T-helper 1 cell treated with Interleukin-12 subunit alpha and Interleukin-12 subunit beta and Interleukin-4 antibody, amounts not matched to agents 30 ng/mL and 1 ng/mL, for 36 hours (primary cell): ENCODE data around the gene ACKR3. TPM values are rescaled to one million over a fixed set of nuclear protein-coding genes. Genes with fewer than 3 reads are reported as not detected.

Experiments
- intact Hi-C: fragments of 100-400 bp; cut with micrococcal nuclease; formaldehyde crosslinking; loops from one replicate; pipeline ENCODE4 v1.15.1; 2024
- total RNA-seq: library from RNA; stranded (reverse); gene quantifications from 2 replicates; pipeline ENCODE4 v1.2.3, GENCODE V29; 2022

Gene ACKR3
- total RNA-seq, 1 donor from 2014 or later, result 3.0 TPM

DNA sequence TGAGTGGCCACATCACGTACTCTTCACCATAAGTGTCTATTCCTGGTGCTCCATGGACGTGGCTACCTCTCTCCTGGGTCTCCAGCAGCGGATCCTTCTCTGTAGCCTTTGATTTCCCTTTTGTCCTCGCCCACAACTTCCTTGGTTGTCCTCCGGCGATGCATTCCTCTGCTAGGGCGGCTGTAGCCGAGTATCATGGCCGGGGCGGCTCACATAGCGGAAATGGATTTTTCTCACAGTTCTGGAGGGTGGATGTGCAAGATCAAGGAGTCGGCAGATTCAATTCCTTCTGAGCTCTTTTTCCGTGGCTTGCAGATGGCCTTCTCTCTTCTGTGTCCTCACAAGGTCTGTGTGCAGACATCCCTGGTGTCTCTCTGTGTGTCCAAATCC is 35.7 kb downstream of the ACKR3 start:
- intact Hi-C loops, result no loop called here

DNA sequence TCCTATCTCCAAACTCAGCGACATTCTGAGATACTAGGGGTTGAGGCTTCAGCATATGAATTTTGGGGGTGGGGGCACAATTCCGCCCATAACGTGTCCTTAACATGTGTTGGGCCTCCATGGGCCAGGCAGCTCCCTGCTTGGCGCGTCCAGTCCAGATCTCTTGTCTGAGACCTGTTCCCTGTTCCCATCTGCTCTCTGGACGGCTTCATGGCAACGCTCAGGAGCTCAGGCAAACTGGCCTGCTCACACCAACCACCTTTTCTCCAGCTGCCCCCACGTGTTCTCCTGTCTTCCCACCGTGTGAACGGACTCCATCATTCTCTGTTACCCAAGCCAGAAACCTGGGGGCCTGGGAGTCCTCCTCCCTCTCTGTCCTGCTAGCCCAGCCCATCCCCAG is 36.4 kb downstream of the ACKR3 start:
- intact Hi-C loops, result no loop called here

DNA sequence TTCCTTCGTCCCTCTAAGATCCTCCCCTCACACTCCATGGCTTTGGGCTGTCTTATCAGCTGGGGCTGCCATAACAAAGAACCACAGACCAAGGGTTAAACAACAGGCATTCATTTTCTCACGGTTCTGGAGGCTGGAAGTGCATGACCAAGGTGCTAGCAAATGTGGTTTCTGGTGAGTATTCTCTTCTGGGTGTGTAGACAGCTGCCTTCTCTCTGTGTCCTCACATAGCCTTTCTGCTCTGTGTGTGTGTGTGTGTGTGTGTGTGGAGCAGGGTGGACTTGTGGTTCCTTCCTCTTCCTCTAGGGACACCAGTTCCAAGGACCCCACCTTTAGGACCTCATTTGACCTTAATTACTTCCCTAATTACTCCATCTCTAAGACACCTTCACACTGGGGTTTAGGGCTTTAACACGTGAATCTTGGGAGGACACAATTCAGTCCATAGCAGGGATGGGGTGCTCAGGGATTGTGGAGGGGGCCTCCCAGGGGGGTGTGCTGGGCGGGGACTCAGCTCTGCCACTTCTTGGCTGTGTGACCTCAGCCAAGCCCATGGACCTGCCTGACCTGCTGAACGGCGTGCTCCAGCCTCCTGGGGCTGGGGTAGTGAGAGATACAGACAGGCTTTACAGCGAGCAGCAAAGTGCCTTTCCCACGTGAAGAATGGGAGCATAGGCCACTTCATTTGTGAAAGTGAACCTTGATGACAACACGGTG is 38.0 kb downstream of the ACKR3 start:
- intact Hi-C loops, result no loop called here

DNA sequence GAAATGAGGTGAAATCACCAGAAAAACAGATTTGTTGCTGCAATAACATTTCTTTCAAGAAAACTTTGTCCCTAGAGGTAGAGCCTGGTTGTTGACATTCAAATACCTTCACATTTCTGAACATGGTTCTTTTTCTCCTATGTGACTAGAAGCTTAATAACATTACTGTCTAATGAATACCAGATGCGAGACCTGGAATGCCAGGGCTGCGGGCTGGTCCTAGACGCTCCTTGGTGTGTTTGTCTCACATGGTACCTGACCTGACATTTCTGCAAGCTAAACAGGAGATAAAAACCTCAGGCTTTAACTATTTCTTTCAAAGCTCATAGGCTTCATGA is 38.5 kb downstream of the ACKR3 start:
- intact Hi-C loops, result no loop called here

DNA sequence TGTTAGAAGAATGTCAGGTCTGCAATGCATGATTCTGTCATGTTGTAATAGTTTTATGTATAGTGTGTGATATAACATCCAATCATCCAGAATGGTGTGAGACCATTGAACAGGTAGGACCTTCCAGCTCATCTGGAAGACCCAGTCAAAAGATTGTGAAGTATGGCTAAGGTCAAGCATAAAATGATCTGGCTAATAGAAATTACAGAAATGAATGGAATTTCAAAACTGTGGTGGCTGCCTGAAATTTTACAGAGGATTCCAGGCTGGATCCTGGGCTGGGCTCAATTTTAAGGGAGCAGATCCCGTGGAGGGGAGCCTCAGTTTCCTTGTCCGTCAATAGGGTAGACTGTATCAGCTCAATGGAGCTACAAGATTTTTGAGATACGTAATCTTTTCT is 39.1 kb downstream of the ACKR3 start:
- intact Hi-C loops, result no loop called here

DNA sequence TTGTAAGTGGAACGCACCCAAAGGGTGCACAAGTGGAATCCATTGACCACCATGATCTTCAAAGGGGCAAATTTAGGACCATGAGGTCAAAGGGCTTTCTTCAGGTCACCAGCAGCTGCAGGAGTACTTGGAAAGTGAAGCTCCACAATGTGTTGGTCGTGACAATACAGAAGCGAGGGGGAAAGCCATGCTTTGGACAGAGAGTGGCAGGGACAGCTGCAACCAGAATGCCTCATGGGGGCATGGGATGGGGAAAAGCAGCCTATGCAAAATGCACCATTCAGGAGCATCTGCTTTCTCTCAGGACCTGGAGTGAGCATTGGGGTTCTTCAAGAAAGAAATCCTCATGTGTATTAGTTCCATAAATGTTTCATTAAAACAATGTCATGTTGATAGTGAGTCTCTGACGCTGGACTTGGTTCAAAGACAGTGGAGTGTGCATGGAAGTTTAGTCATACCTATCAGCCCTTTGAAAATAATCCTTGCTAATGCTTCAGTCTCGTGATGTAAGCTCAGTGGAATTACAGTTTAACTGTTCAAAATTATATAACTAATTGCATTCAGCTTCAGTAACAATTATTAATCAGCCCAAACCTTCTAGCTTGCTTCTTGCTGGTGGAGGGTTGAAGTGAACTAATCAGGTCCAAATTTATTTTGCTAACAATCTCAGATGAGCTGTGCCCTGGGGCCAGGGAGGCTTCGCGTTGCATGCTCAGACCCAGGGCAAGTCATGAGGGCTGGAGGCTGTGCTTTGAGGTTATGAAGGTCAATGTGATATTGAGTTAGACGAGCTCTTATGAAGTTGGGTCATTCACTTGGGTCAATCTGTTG is 41.6 kb downstream of the ACKR3 start:
- intact Hi-C loops, result no loop called here

DNA sequence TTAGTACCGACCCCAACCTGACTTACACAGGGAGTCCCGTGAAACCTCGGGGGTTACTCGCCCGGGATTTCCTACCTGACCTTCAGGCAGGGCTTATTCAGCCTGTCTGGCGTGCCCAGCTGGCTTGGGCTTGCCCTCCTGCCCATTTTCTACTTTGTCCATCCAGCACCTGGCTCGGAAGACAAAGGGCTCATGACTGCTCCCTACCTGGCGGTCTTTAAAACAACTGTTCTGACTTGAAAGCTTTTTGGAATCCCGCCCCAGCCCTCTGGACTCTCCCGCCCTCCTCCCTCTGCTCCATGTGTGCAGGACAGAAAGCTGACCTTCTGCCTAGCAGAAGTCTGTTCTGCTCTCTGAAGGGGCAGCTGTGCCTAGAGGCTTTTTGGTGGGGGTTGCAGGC is 43.1 kb downstream of the ACKR3 start:
- intact Hi-C loops, result no loop called here

DNA sequence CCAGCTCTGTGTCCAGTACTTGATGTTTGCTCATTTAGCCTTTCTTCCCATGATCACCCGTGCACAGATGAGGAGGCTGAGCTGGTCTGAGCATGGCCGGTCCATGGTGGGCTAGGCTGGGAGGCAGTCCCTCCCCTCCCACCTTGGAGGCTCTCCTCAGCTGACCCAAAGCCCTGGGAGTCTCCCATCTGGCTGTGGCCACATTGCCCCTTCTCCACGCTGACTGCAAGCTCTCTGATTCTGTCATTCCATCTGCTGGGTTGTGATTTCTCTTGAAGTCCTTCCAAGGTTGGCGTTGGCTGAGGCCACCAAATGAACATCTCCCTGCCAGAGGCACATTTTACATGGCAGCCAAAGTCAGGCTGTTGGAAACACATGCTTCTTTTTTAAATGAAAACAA is 44.0 kb downstream of the ACKR3 start:
- intact Hi-C loops, result no loop called here

DNA sequence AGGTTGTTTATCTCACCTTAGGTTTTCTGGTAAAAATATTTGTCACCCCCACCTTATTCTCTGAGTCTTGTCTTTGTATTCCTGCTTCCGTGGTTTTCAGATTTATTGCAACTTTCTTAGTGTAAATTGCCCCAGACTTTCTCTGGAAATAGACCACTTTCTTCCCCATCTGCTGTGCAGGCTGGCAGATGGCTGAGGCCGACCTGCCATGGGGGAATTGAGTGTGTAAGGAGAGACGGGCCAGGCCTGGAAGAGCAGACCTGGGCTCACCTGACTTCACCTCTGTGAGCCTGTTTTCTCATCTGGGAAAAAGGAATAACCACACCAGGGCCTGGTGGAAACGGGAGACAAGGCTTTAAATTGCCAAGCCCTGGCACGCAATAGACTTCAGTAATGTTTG is 44.9 kb downstream of the ACKR3 start:
- intact Hi-C loops, result no loop called here

- intact Hi-C loops, result no loop called here
Measured at GRCh38 chr2:236616031-236616430, 46.4 kb downstream of the ACKR3 start.

DNA sequence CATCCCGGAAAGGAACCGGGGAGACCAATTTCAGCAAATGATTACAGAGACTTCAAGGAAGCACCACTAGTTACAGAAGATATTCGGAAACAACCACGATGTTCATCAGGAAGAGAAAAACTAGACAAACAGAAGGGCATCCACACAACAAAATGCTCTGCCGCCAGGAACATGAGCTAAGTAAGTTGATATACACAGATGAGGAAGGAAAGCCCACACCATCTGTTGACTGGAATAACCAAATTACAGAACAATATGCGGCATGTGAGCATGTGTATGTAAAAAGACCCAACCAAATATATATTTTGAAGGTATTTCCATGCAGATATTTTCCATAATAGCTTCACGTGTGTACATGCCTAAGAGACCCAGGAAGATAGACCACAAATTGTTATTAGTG is 47.0 kb downstream of the ACKR3 start:
- intact Hi-C loops, result no loop called here

GRCh38 chr2:236617221-236617737 is 47.7 kb downstream of the ACKR3 start:
- intact Hi-C loops, result no loop called here

- intact Hi-C loops, result no loop called here
Measured at GRCh38 chr2:236617796-236618195, 48.2 kb downstream of the ACKR3 start.

- intact Hi-C loops, result no loop called here
Measured at GRCh38 chr2:236618370-236618769, 48.7 kb downstream of the ACKR3 start.

DNA sequence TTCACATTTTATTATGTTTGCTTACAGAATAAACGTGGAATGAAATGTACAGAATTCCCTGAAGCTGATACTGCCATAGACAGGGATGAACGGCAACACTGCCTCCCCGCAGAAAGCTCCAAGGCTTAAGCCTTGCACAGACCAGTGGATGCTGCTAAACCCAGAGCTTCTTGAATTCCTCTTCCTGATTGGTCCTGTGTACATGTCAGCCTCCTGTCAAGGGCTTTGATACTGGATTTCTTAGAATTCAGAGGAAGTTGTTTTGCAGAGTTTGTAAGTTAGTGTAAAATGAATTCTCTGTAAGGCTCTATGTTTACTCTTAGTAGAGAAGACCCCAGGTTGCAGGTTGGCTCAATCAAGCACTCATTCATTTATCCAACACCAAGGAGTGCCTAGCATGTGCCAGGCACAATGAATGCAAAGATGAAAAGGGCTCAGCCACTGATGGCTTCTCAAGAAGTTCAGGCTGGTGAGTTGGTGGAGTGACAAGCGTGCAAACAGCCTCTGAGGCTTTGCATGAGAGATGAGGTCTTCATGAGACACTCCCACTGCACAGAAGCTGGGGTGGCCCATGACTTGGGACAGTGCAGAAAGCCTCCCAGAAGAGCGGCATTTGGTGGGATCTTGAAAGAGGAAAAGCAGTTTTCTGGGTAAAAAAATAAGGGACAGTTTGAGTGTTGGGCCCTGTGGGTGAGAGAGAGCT is 50.4 kb downstream of the ACKR3 start:
- intact Hi-C loops, result no loop called here

DNA sequence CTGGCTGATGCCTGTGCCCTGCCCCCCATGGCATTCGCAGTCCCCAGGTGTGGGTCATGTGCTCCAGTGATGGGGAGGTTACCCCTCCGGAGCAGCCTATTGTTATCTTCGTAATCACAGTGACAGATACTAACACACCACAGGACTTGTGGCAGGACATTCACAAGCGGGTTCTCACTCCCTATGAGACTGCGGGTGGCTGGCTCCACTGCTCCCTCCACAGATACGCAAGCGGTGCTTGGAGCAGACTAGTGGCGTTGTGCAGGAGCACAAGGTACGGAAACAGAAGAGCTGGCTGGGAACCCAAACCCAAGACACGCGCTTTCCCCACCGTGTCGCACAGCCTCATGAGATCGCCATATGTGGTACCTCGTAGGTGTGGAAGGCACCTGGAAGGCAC is 52.2 kb downstream of the ACKR3 start:
- intact Hi-C loops, result no loop called here

DNA sequence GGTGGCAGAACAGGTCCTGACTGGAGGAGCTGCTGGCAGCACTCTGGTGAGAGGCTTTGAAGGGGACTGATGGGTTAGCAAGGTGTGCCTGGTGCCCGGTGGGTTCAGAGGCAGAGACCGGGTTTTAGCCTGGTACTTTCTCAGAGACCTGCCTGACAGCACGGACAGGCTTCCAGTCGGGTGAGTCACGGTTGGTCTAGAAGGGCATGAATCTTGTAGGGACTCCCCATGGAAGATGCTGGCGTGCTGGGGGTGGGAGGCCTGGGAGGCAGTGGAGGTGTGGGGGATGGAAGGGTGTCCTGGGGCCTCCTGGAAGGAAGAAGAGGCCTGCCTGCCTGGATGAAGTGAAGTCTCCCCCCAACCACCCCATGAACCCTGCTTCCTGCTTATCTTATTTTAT is 52.6 kb downstream of the ACKR3 start:
- intact Hi-C loops, result no loop called here

DNA sequence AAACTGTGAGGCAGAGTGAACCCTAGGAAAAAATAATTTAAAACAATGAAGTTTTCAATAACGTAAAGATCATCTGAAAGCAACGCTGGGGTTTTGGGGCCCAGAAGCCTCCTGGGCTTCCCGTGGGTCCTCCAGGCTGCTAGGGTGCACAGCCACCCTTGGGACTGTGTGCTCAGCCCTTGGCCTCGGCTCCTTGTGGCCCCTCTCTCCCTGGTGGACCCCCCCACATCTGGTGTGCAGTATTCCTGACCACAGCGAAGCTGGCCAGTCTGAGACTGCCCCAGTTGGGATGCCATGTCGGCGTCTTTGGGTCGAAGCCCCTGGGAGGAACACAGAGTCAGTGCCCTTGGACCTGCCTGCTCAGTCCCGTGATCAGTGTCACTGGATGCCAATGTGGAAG is 53.0 kb downstream of the ACKR3 start:
- intact Hi-C loops, result no loop called here

DNA sequence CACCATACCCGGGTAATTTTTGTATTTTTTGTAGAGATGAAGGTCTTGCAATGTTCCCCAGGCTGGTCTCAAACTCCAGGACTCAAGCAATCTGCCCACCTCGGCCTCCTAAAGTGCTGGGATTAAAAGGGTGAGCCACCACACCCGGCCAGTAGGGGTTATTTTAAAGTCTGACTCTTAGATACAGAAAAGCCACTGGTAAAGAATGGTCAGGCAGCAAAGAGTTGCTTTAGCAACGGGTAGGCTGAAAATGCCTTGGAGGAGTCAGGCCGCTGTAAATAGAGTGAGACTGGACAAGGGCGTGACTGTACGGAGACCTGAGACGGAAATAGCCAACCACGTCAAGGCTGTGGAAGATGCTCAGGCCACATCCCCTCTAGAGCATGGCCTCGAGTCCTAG is 54.2 kb downstream of the ACKR3 start:
- intact Hi-C loops, result no loop called here

- intact Hi-C loops, result no loop called here
Measured at GRCh38 chr2:236625156-236625690, 55.6 kb downstream of the ACKR3 start.

- intact Hi-C loops, result no loop called here
Measured at GRCh38 chr2:236626391-236627150, 56.9 kb downstream of the ACKR3 start.
